IPS-20b (cell line): Measurements from ENCODE around the gene ACVR1.
"Not testable (repeated sequence)": the region's sequence is repeated elsewhere in the genome, so short reads cannot be mapped to it uniquely, and the experiment has no call there.

Source experiments
- H3K27ac ChIP-seq: one replicate; pipeline ENCODE4 v1.5.1; 2013; ENCODE audit warnings: low read length
- H3K27me3 ChIP-seq: 2 replicates; pipeline ENCODE4 v1.6.1; 2013; ENCODE audit warnings: mild to moderate bottlenecking, low read length, inconsistent platforms; ENCODE audit not compliant: insufficient read depth
- H3K36me3 ChIP-seq: 2 replicates; pipeline ENCODE4 v1.6.1; 2013; ENCODE audit warnings: low read depth, mild to moderate bottlenecking, inconsistent platforms, low read length, moderate library complexity; ENCODE audit not compliant: insufficient read depth
- H3K4me1 ChIP-seq: 2 replicates; pipeline ENCODE4 v1.6.1; 2013; ENCODE audit warnings: mild to moderate bottlenecking, control low read depth, inconsistent platforms, low read length, moderate library complexity; ENCODE audit not compliant: insufficient read depth
- H3K4me3 ChIP-seq: 2 replicates; pipeline ENCODE4 v1.5.1; 2013; ENCODE audit warnings: mild to moderate bottlenecking, low read length, inconsistent platforms
- H3K9ac ChIP-seq: 2 replicates; pipeline ENCODE4 v1.6.1; 2013; ENCODE audit warnings: low read depth, mild to moderate bottlenecking, inconsistent platforms, low read length, moderate library complexity
- H3K9me3 ChIP-seq: 2 replicates; pipeline ENCODE4 v1.6.1; 2013; ENCODE audit warnings: mild to moderate bottlenecking, low read depth, low read length, inconsistent platforms; ENCODE audit not compliant: insufficient read depth

The ACVR1 gene

GRCh38 chr2:157836531-157836930, 39.6 kb downstream of the ACVR1 start:
- no peaks in the 10 kb centered on the region for H3K27me3 ChIP-seq
- H3K27ac ChIP-seq, result no peak overlapping the region
- peaks cover 72% of the 10 kb centered on the region for H3K4me1 ChIP-seq
- H3K9me3 ChIP-seq, result no peaks in the 10 kb centered on the region
- H3K9ac ChIP-seq, result no peak overlapping the region
- no peak overlapping the region for H3K4me3 ChIP-seq
- no peaks in the 10 kb centered on the region for H3K36me3 ChIP-seq

- Histone ChIP-seq H3K4me1 (peaks cover 77% of the 10 kb centered on the region), H3K9ac (no peak overlapping the region), H3K4me3 (no peak overlapping the region), H3K36me3 (no peaks in the 10 kb centered on the region), H3K9me3 (no peaks in the 10 kb centered on the region), H3K27ac (no peak overlapping the region), H3K27me3 (no peaks in the 10 kb centered on the region)
Observed at GRCh38 chr2:157835425-157835824, 40.7 kb downstream of the ACVR1 start.

- no peak overlapping the region for H3K9ac ChIP-seq
- H3K27me3 ChIP-seq, result no peaks in the 10 kb centered on the region
- no peaks in the 10 kb centered on the region for H3K9me3 ChIP-seq
- H3K27ac ChIP-seq, result no peak overlapping the region
- H3K4me1 ChIP-seq, result peaks cover 77% of the 10 kb centered on the region
- H3K4me3 ChIP-seq, result no peak overlapping the region
- no peaks in the 10 kb centered on the region for H3K36me3 ChIP-seq
Observed at GRCh38 chr2:157835006-157835405, 41.1 kb downstream of the ACVR1 start.

GRCh38 chr2:157833721-157834120, 42.4 kb downstream of the ACVR1 start:
- Histone ChIP-seq H3K9ac (no peak overlapping the region), H3K36me3 (no peaks in the 10 kb centered on the region), H3K27me3 (no peaks in the 10 kb centered on the region), H3K9me3 (no peaks in the 10 kb centered on the region), H3K27ac (no peak overlapping the region), H3K4me3 (no peak overlapping the region), H3K4me1 (peaks cover 66% of the 10 kb centered on the region)

GRCh38 chr2:157831573-157832315, 44.4 kb downstream of the ACVR1 start:
- H3K4me3 ChIP-seq, result no peak overlapping the region
- H3K27ac ChIP-seq, result no peak overlapping the region
- H3K36me3 ChIP-seq, result no peaks in the 10 kb centered on the region
- peaks cover 47% of the 10 kb centered on the region for H3K4me1 ChIP-seq
- no peak overlapping the region for H3K9ac ChIP-seq
- H3K9me3 ChIP-seq, result no peaks in the 10 kb centered on the region
- H3K27me3 ChIP-seq, result no peaks in the 10 kb centered on the region

GRCh38 chr2:157830696-157831570, 45.2 kb downstream of the ACVR1 start:
- Histone ChIP-seq H3K27me3 (no peaks in the 10 kb centered on the region), H3K9me3 (no peaks in the 10 kb centered on the region), H3K9ac (no peak overlapping the region), H3K4me3 (no peak overlapping the region), H3K36me3 (no peaks in the 10 kb centered on the region; the same call in 1 of the 2 replicates), H3K27ac (no peak overlapping the region), H3K4me1 (peaks cover 39% of the 10 kb centered on the region)

- Histone ChIP-seq H3K9me3 (no peaks in the 10 kb centered on the region), H3K9ac (no peak overlapping the region), H3K4me3 (no peak overlapping the region), H3K27ac (no peak overlapping the region), H3K36me3 (no peaks in the 10 kb centered on the region; the same call in 1 of the 2 replicates), H3K27me3 (no peaks in the 10 kb centered on the region), H3K4me1 (peaks cover 34% of the 10 kb centered on the region)
Observed at GRCh38 chr2:157830266-157830665, 45.9 kb downstream of the ACVR1 start.

GRCh38 chr2:157827377-157827776, 48.8 kb downstream of the ACVR1 start:
- Histone ChIP-seq H3K4me3 (no peak overlapping the region), H3K36me3 (no peaks in the 10 kb centered on the region; the same call in 1 of the 2 replicates), H3K9me3 (no peaks in the 10 kb centered on the region), H3K27me3 (no peaks in the 10 kb centered on the region), H3K4me1 (peaks cover 24% of the 10 kb centered on the region), H3K9ac (no peak overlapping the region), H3K27ac (no peak overlapping the region)

- H3K27ac ChIP-seq, H3K36me3 ChIP-seq, H3K9ac ChIP-seq, H3K27me3 ChIP-seq, H3K9me3 ChIP-seq, H3K4me3 ChIP-seq: not testable (repeated sequence)
- peaks cover 17% of the 10 kb centered on the region for H3K4me1 ChIP-seq
Observed at GRCh38 chr2:157826644-157827043, 49.5 kb downstream of the ACVR1 start.

GRCh38 chr2:157825885-157826284, 50.2 kb downstream of the ACVR1 start:
- H3K4me3 ChIP-seq, result no peak overlapping the region
- H3K9me3 ChIP-seq, result no peaks in the 10 kb centered on the region
- no peaks in the 10 kb centered on the region for H3K27me3 ChIP-seq
- no peak overlapping the region for H3K27ac ChIP-seq
- no peak overlapping the region for H3K9ac ChIP-seq
- H3K36me3 ChIP-seq, result no peaks in the 10 kb centered on the region; the same call in 1 of the 2 replicates
- peaks cover 9% of the 10 kb centered on the region for H3K4me1 ChIP-seq

- no peak overlapping the region for H3K9ac ChIP-seq
- H3K9me3 ChIP-seq, result no peaks in the 10 kb centered on the region
- H3K27me3 ChIP-seq, result no peaks in the 10 kb centered on the region
- no peaks in the 10 kb centered on the region for H3K4me1 ChIP-seq
- H3K36me3 ChIP-seq, result peaks cover 4% of the 10 kb centered on the region
- no peak overlapping the region for H3K4me3 ChIP-seq
- H3K27ac ChIP-seq, result no peak overlapping the region
Observed at GRCh38 chr2:157822993-157823392, 53.1 kb downstream of the ACVR1 start.

- Histone ChIP-seq H3K27ac (no peak overlapping the region), H3K4me1 (no peaks in the 10 kb centered on the region), H3K9me3 (no peaks in the 10 kb centered on the region), H3K36me3 (peaks cover 4% of the 10 kb centered on the region), H3K9ac (no peak overlapping the region), H3K4me3 (no peak overlapping the region), H3K27me3 (no peaks in the 10 kb centered on the region)
Observed at GRCh38 chr2:157822533-157822932, 53.6 kb downstream of the ACVR1 start.
